Sigmoid colon (tissue), 4 donors: ENCODE data around the gene FABP1.

ENCODE experiments used
- EP300 ChIP-seq, 4 donors: sonication (generic); formaldehyde crosslinking; IDR thresholded peaks; one replicate each; pipeline ENCODE4 v1.6.1; 2017; ENCODE audit warnings: antibody characterized with exemption in 4 of 4
- POLR2A ChIP-seq, 2 donors: fragments of 450-650 bp; IDR thresholded peaks; one replicate each; pipeline ENCODE4 v1.6.1; 2016; ENCODE audit warnings: antibody characterized with exemption in 2 of 2, mild to moderate bottlenecking in 2 of 2, moderate library complexity in 2 of 2
- TF ChIP-seq, protein P1 (sequence below), 4 experiments: fragments of 450-650 bp in 3 of 4; fragments of 200-600 bp in 1 of 4; IDR thresholded peaks; one replicate each; pipeline ENCODE4 v1.5.1; 2016 to 2019; ENCODE audit warnings: antibody characterized with exemption in 4 of 4, mild to moderate bottlenecking in 3 of 4, moderate library complexity in 2 of 4

DNA sequence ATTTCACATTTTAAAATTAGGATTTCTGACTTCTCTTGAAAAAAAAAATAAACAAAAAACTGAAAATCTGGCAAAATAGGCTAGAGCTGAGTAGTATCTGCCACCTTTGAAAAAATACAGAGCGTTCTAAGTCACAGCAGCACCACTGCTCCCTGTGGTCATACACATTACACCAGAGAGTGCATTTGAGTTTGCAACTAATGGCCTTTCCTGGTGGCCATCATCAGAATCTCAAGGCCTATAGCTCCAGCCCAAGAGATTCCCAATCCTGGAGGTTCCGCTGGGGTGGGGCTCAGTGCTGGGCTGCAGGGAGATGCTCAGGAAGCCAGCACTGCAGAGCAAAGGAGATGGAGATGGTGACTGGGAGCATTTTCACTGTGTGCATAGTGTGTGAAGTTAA, 42.8 kb downstream of the FABP1 start:
- TF ChIP-seq, protein P1, sequence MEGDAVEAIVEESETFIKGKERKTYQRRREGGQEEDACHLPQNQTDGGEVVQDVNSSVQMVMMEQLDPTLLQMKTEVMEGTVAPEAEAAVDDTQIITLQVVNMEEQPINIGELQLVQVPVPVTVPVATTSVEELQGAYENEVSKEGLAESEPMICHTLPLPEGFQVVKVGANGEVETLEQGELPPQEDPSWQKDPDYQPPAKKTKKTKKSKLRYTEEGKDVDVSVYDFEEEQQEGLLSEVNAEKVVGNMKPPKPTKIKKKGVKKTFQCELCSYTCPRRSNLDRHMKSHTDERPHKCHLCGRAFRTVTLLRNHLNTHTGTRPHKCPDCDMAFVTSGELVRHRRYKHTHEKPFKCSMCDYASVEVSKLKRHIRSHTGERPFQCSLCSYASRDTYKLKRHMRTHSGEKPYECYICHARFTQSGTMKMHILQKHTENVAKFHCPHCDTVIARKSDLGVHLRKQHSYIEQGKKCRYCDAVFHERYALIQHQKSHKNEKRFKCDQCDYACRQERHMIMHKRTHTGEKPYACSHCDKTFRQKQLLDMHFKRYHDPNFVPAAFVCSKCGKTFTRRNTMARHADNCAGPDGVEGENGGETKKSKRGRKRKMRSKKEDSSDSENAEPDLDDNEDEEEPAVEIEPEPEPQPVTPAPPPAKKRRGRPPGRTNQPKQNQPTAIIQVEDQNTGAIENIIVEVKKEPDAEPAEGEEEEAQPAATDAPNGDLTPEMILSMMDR (IDR thresholded peaks at IDR 0.05): no peak
- TF ChIP-seq POLR2A (IDR thresholded peaks at IDR 0.05): no peak
- no peak for TF ChIP-seq EP300 (IDR thresholded peaks at IDR 0.05)
